ENCODE results near the gene DDX24. TPM values are rescaled to one million over a fixed set of nuclear protein-coding genes. Genes with fewer than 3 reads are reported as not detected.
A peak's percentile ranks its signal among the peaks of the same experiment; 100 is the strongest.
"Not testable (repeated sequence)": the region's sequence is repeated elsewhere in the genome, so short reads cannot be mapped to it uniquely, and the experiment has no call there.

Gene DDX24
- total RNA-seq, 2 donors from 2014 or later = 110 to 142 TPM

- Histone ChIP-seq H3K9me3 (no peaks in the 10 kb centered on the region), H3K27ac (no peak overlapping the region), H3K27me3 (no peaks in the 10 kb centered on the region), H3K4me1 (peaks cover 15% of the 10 kb centered on the region), H3K9ac (ENCODE audit: low read depth in 2 of 2, low read length in 2 of 2) (no peak overlapping the region), H3K4me3 (no peak overlapping the region), H3K36me3 (no peaks in the 10 kb centered on the region)
- no peak for DNase-seq
- TF ChIP-seq CTCF (IDR thresholded peaks at IDR 0.05) = no peak
- intact Hi-C loops (cut with DNase I) = no loop called here
Measured at GRCh38 chr14:94075008-94075407, 6.0 kb downstream of the DDX24 start.

GRCh38 chr14:94074534-94074933 is 6.5 kb downstream of the DDX24 start:
- H3K36me3 ChIP-seq = no peaks in the 10 kb centered on the region
- H3K9me3 ChIP-seq = no peaks in the 10 kb centered on the region
- H3K4me1 ChIP-seq = peaks cover 15% of the 10 kb centered on the region
- H3K27ac ChIP-seq = no peak overlapping the region
- H3K9ac ChIP-seq (ENCODE audit: low read depth in 2 of 2, low read length in 2 of 2) = no peak overlapping the region
- DNase-seq = no peak
- TF ChIP-seq CTCF (IDR thresholded peaks at IDR 0.05) = no peak
- no peak overlapping the region for H3K4me3 ChIP-seq
- no peaks in the 10 kb centered on the region for H3K27me3 ChIP-seq
- intact Hi-C loops (cut with DNase I) = no loop called here

GRCh38 chr14:94072076-94072475 is 8.9 kb downstream of the DDX24 start:
- H3K4me3 ChIP-seq; H3K4me1 ChIP-seq; H3K36me3 ChIP-seq; intact Hi-C loops (cut with DNase I); H3K27me3 ChIP-seq; H3K9me3 ChIP-seq; DNase-seq; H3K9ac ChIP-seq (ENCODE audit: low read depth in 2 of 2, low read length in 2 of 2); H3K27ac ChIP-seq: not testable (repeated sequence)

- no peak for TF ChIP-seq CTCF (IDR thresholded peaks at IDR 0.05)
- H3K9ac ChIP-seq (ENCODE audit: low read depth in 2 of 2, low read length in 2 of 2) = no peak overlapping the region
- peak; percentile 84 for DNase-seq
- H3K27ac ChIP-seq = peak overlapping the region; percentile 75
- no peaks in the 10 kb centered on the region for H3K9me3 ChIP-seq
- H3K27me3 ChIP-seq = no peaks in the 10 kb centered on the region
- no peak overlapping the region for H3K4me3 ChIP-seq
- no peaks in the 10 kb centered on the region for H3K4me1 ChIP-seq
- H3K36me3 ChIP-seq = peaks cover 7% of the 10 kb centered on the region
- intact Hi-C loops (cut with DNase I) = no loop called here
Measured at GRCh38 chr14:94066089-94066676, 14.8 kb downstream of the DDX24 start.

- Histone ChIP-seq H3K27me3 (no peaks in the 10 kb centered on the region), H3K9ac (ENCODE audit: low read depth in 2 of 2, low read length in 2 of 2) (no peak overlapping the region), H3K36me3 (peaks cover 7% of the 10 kb centered on the region), H3K4me3 (no peak overlapping the region), H3K27ac (no peak overlapping the region), H3K4me1 (peaks cover 9% of the 10 kb centered on the region), H3K9me3 (no peaks in the 10 kb centered on the region)
- intact Hi-C loops (cut with DNase I) = no loop called here
- DNase-seq = no peak
- TF ChIP-seq CTCF (IDR thresholded peaks at IDR 0.05) = no peak
Measured at GRCh38 chr14:94062344-94062940, 18.6 kb downstream of the DDX24 start.

GRCh38 chr14:94059998-94060397 is 21.0 kb downstream of the DDX24 start:
- H3K4me1 ChIP-seq = peaks cover 9% of the 10 kb centered on the region
- H3K27me3 ChIP-seq = no peaks in the 10 kb centered on the region
- H3K27ac ChIP-seq = no peak overlapping the region
- H3K4me3 ChIP-seq = no peak overlapping the region
- DNase-seq = no peak
- H3K9me3 ChIP-seq = no peaks in the 10 kb centered on the region
- no peak overlapping the region for H3K9ac ChIP-seq (ENCODE audit: low read depth in 2 of 2, low read length in 2 of 2)
- H3K36me3 ChIP-seq = peaks cover 14% of the 10 kb centered on the region
- TF ChIP-seq CTCF (IDR thresholded peaks at IDR 0.05) = no peak
- intact Hi-C loops (cut with DNase I) = no loop called here

Data from colonic mucosa (tissue), 4 donors.